HepG2 (cell line): Measurements from ENCODE around the gene FLOT2. TPM values are rescaled to one million over a fixed set of nuclear protein-coding genes. Genes with fewer than 3 reads are reported as not detected.

Source experiments
- ATAC-seq: fragments of 200-7000 bp; cut with Tn5 transposase; 3 replicates; pipeline ENCODE4 v1.9.1; 2020; ENCODE audit warnings: mild to moderate bottlenecking, moderate library complexity
- BruUV-seq: library from RNA; stranded (reverse); fragments of 400-500 nt; replicated peaks from 2 replicates; lab custom pipeline; 2021; lab: Mats Ljungman, UMichigan
- CTCF ChIA-PET: fragments of 300-600 bp; formaldehyde crosslinking; extraction: SDS; loops from one replicate; lab custom pipeline; 2021; ENCODE audit warnings: low total read pairs, inconsistent platforms, low intra/inter-chr PET ratio; lab: Yijun Ruan, JAX
- POLR2A ChIA-PET: fragments of 350-600 bp; sonication (Branson Sonifier 250); formaldehyde crosslinking; loops from one replicate; lab custom pipeline; 2020; ENCODE audit warnings: antibody characterized with exemption, inconsistent platforms; lab: Yijun Ruan, JAX
- DNase-seq: peaks from one replicate; pipeline ENCODE4 v3.0.0-alpha.2; 2015; ENCODE audit warnings: low spot score
- FAIRE-seq: peaks from 3 replicates; lab custom pipeline; 2011; peaks lifted over from hg19 to GRCh38; lab: Jason Lieb, UNC
- H2AFZ ChIP-seq: one replicate; pipeline ENCODE4 v1.6.1; 2011; ENCODE audit warnings: low read length, inconsistent platforms
- H3K27ac ChIP-seq: fragments of 300-600 bp; 3 replicates; pipeline ENCODE4 v1.8.0; 2011; ENCODE audit warnings: mixed run types, mild to moderate bottlenecking, mixed read lengths, low read length, inconsistent platforms; ENCODE audit not compliant: insufficient read depth; ENCODE audit errors: extremely low read length
- H3K27me3 ChIP-seq, 2 experiments: fragments of 200-600 bp in 1 of 2; 2 replicates in 1 of 2; 3 replicates in 1 of 2; pipeline versions ENCODE4 v1.6.0 to v1.8.0; 2011; ENCODE audit warnings: low read length in 2 of 2, mild to moderate bottlenecking in 2 of 2, moderate library complexity in 2 of 2, inconsistent platforms in 1 of 2; ENCODE audit not compliant: insufficient read depth in 2 of 2, control insufficient read depth in 1 of 2
- H3K36me3 ChIP-seq, 2 experiments: fragments of 200-600 bp in 1 of 2; replicated peaks in 1 of 2; 2 replicates in 1 of 2; 3 replicates in 1 of 2; pipeline versions ENCODE4 v1.5.1 to v1.8.0; 2011; ENCODE audit warnings: low read length in 2 of 2, inconsistent platforms in 1 of 2; ENCODE audit not compliant: insufficient read depth in 2 of 2, control insufficient read depth in 1 of 2
- H3K4me1 ChIP-seq: 2 replicates; pipeline ENCODE4 v1.5.1; 2012; ENCODE audit warnings: low read length, inconsistent platforms; ENCODE audit not compliant: insufficient read depth
- H3K4me2 ChIP-seq: 2 replicates; pipeline ENCODE4 v1.6.0; 2011; ENCODE audit warnings: low read depth, low read length, inconsistent platforms
- H3K4me3 ChIP-seq, 3 experiments: fragments of 200-600 bp in 1 of 3; sonication (generic), shearing (Covaris generic) in 1 of 3; replicated peaks in 1 of 3; 2 replicates each; pipeline ENCODE4 v1.5.1; 2011 to 2016; ENCODE audit warnings: low read length in 3 of 3, inconsistent platforms in 2 of 3, low read depth in 2 of 3, mild to moderate bottlenecking in 2 of 3, control low read depth in 1 of 3, mixed read lengths in 1 of 3; ENCODE audit not compliant: insufficient read depth in 1 of 3
- H3K79me2 ChIP-seq: one replicate; pipeline ENCODE4 v1.6.1; 2011; ENCODE audit warnings: low read length, inconsistent platforms; ENCODE audit not compliant: insufficient read depth
- H3K9ac ChIP-seq: 2 replicates; pipeline ENCODE4 v1.6.0; 2011; ENCODE audit warnings: mild to moderate bottlenecking, low read depth, low read length, inconsistent platforms; ENCODE audit not compliant: insufficient read depth
- H3K9me3 ChIP-seq: 2 replicates; pipeline ENCODE4 v1.5.1; 2012; ENCODE audit warnings: mild to moderate bottlenecking, low read length
- H4K20me1 ChIP-seq: 2 replicates; pipeline ENCODE4 v1.6.0; 2011; ENCODE audit warnings: inconsistent platforms, mild to moderate bottlenecking, low read length, moderate library complexity; ENCODE audit not compliant: insufficient read depth
- FOXK1 ChIP-seq: sonication (generic); formaldehyde crosslinking; IDR thresholded peaks from 2 replicates; pipeline ENCODE4 v1.4.0; 2020; ENCODE audit warnings: low read depth, missing genetic modification reagents, borderline replicate concordance
- ZBTB49 ChIP-seq: sonication (generic); formaldehyde crosslinking; IDR thresholded peaks from 2 replicates; pipeline ENCODE4 v1.4.0; 2020; ENCODE audit warnings: missing genetic modification reagents, borderline replicate concordance
- ZNF17 ChIP-seq: sonication (generic); formaldehyde crosslinking; IDR thresholded peaks from 2 replicates; pipeline ENCODE4 v1.5.0; 2020; ENCODE audit warnings: mild to moderate bottlenecking, missing genetic modification reagents
- ZNF350 ChIP-seq: sonication (generic); formaldehyde crosslinking; IDR thresholded peaks from 2 replicates; pipeline ENCODE4 v1.4.0; 2020; ENCODE audit warnings: mild to moderate bottlenecking, low read depth, missing genetic modification reagents, borderline replicate concordance
- ZNF572 ChIP-seq: sonication (generic); formaldehyde crosslinking; IDR thresholded peaks from 2 replicates; pipeline ENCODE4 v1.5.1; 2020; ENCODE audit warnings: mild to moderate bottlenecking, missing genetic modification reagents
- ZNF737 ChIP-seq: sonication (generic); formaldehyde crosslinking; IDR thresholded peaks from 2 replicates; pipeline ENCODE4 v1.5.0; 2020; ENCODE audit warnings: missing genetic modification reagents, mild to moderate bottlenecking, borderline replicate concordance
- WGBS: methylation state at CpG from one replicate; pipeline ENCODE4 v1.1.6; 2017; ENCODE audit warnings: low lambda C conversion rate; 5-methylcytosine and 5-hydroxymethylcytosine counted together
- in situ Hi-C: cut with HindIII; loops from 2 replicates; pipeline ENCODE4 v1.10.0; 2017; ENCODE audit warnings: low pct_unique_long_range_greater_than_20kb; ENCODE audit not compliant: extremely low pct_ligation_motif_present
- intact Hi-C: fragments of 100-400 bp; cut with micrococcal nuclease; formaldehyde crosslinking; loops from one replicate; pipeline ENCODE4 v1.10.0; 2022; ENCODE audit not compliant: unreplicated experiment
- polyA plus RNA-seq, 8 experiments: library from polyadenylated mRNA; depleted of rRNA in 3 of 8; stranded (reverse) in 7 of 8; unstranded in 1 of 8; fragments of >200 nt; fragmentation: Illumina TruSeq in 4 of 8; extraction: Trizol in 4 of 8; gene quantifications; 2 replicates each; pipeline versions ENCODE4 v1.2.1 to v1.2.3, GENCODE V29; 2011 to 2016; ENCODE audit warnings: low read depth in 4 of 8, missing spikeins in 1 of 8, mixed read lengths in 1 of 8; ENCODE audit not compliant: insufficient read depth in 1 of 8
- total RNA-seq, 5 experiments: library from RNA; depleted of rRNA; stranded (reverse); fragments of >200 nt; fragmentation: Illumina TruSeq; extraction: Trizol; gene quantifications; 2 replicates each; pipeline ENCODE4 v1.2.3, GENCODE V29; 2016; ENCODE audit warnings: low read depth in 1 of 5
- TF ChIP-seq, protein P1 (sequence below): sonication (generic); formaldehyde crosslinking; IDR thresholded peaks from 2 replicates; pipeline ENCODE4 v1.5.1; 2020; ENCODE audit warnings: missing genetic modification reagents, mild to moderate bottlenecking, borderline replicate concordance

Gene FLOT2
- total and polyA plus RNA-seq, 2 of the 13 experiments (the other 11 are each of a cell fraction or from before 2014, with no cell fraction given): 54.3 to 54.5 TPM

DNA sequence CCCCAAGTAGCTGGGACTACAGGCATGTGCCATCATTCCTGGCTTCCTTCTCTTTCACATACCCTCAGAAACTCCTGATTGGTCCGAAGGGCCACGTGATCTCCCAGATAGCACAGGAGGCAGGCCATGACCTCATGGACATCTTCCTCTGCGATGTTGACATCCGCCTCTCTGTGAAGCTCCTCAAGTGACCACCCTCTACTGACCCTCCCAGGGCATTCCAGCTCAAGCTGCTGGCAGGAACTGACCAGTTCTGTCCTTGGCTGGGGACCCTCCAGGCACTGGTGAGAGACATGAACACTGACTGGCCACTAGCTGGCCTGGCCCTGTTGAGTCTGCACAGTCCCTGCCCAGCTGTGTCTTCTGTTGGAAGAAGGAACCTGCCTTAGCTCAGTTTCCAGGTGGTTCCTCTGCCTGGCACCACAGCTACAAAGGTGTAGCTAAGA, 37.1 kb downstream of the FLOT2 start:
- H3K4me3 ChIP-seq: no peak overlapping the region
- H3K4me1 ChIP-seq: peaks cover 25% of the 10 kb centered on the region
- POLR2A ChIA-PET: interaction anchor here (0.8 to 1.7 kb wide), 2 partner anchors 18 to 38 kb away, joined by 3 read pairs; no protein-coding TSS in a partner anchor
- H3K27me3 ChIP-seq: peaks cover 0 to 1% of the 10 kb centered on the region in 2 experiments; a peak in 1 of 5 replicates
- FAIRE-seq (no peak), DNase-seq (no peak), ATAC-seq (no peak)
- no peak overlapping the region for H3K27ac ChIP-seq
- intact Hi-C loops: no loop called here
- peaks cover 19 to 29% of the 10 kb centered on the region in 2 experiments; a peak in 4 of 5 replicates for H3K36me3 ChIP-seq
- in situ Hi-C loops: no loop called here
- H3K4me2 ChIP-seq: no peak overlapping the region
- no peak overlapping the region for H3K9ac ChIP-seq
- peaks cover 10% of the 10 kb centered on the region for H3K79me2 ChIP-seq
- no TSS peak for BruUV-seq
- 98% methylated on average over 4 of the region's 4 CpGs for WGBS
- CTCF ChIA-PET: no interaction called here
- H2AFZ ChIP-seq: no peak overlapping the region
- H4K20me1 ChIP-seq: no peaks in the 10 kb centered on the region
- no peak for TF ChIP-seq ZNF737 (CRISPR knock-in tag)
- no peak for TF ChIP-seq ZNF350 (CRISPR knock-in tag)
- no peak for TF ChIP-seq ZNF17 (CRISPR knock-in tag)
- no peak for TF ChIP-seq ZNF572 (CRISPR knock-in tag)
- TF ChIP-seq FOXK1: no peak
- TF ChIP-seq, protein P1, sequence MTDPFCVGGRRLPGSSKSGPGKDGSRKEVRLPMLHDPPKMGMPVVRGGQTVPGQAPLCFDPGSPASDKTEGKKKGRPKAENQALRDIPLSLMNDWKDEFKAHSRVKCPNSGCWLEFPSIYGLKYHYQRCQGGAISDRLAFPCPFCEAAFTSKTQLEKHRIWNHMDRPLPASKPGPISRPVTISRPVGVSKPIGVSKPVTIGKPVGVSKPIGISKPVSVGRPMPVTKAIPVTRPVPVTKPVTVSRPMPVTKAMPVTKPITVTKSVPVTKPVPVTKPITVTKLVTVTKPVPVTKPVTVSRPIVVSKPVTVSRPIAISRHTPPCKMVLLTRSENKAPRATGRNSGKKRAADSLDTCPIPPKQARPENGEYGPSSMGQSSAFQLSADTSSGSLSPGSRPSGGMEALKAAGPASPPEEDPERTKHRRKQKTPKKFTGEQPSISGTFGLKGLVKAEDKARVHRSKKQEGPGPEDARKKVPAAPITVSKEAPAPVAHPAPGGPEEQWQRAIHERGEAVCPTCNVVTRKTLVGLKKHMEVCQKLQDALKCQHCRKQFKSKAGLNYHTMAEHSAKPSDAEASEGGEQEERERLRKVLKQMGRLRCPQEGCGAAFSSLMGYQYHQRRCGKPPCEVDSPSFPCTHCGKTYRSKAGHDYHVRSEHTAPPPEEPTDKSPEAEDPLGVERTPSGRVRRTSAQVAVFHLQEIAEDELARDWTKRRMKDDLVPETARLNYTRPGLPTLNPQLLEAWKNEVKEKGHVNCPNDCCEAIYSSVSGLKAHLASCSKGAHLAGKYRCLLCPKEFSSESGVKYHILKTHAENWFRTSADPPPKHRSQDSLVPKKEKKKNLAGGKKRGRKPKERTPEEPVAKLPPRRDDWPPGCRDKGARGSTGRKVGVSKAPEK (CRISPR knock-in tag): no peak
- TF ChIP-seq ZBTB49: no peak
- no peaks in the 10 kb centered on the region for H3K9me3 ChIP-seq
